Esophagus mucosa (tissue), 1 donor: ENCODE data around the gene PSEN1. TPM values are rescaled to one million over a fixed set of nuclear protein-coding genes. Genes with fewer than 3 reads are reported as not detected.

ENCODE experiments used
- ATAC-seq: fragments of 200-7000 bp; cut with Tn5 transposase; one replicate; pipeline ENCODE4 v1.9.1; 2020
- total RNA-seq: library from RNA; stranded (reverse); gene quantifications from one replicate; pipeline ENCODE4 v1.2.4, GENCODE V29; 2023
- donor health status: DM: yes; HTN: yes; CAD: no.

PSEN1 gene
- total RNA-seq, 1 donor from 2014 or later = 48.3 TPM

DNA sequence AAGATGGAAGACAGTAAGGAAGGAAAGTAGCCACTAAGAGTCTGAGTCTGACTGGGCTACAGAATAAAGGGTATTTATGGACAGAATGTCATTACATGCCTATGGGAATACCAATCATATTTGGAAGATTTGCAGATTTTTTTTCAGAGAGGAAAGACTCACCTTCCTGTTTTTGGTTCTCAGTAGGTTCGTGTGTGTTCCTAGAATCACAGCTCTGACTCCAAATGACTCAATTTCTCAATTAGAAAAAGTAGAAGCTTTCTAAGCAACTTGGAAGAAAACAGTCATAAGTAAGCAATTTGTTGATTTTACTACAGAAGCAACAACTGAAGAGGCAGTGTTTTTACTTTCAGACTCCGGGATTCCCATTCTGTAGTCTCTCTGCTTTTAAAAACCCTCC, 85.6 kb downstream of the PSEN1 start:
- no peak for ATAC-seq

DNA sequence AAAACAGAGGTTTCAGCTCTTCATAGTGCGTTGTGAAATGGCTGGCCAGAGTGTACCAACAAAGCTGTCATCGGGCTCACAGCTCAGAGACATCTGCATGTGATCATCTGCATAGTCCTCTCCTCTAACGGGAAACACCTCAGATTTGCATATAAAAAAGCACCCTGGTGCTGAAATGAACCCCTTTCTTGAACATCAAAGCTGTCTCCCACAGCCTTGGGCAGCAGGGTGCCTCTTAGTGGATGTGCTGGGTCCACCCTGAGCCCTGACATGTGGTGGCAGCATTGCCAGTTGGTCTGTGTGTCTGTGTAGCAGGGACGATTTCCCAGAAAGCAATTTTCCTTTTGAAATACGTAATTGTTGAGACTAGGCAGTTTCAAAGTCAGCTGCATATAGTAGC, 86.7 kb downstream of the PSEN1 start:
- peak; percentile 10 for ATAC-seq

- no peak for ATAC-seq
Observed at GRCh38 chr14:73225496-73225895, 89.2 kb downstream of the PSEN1 start.

DNA sequence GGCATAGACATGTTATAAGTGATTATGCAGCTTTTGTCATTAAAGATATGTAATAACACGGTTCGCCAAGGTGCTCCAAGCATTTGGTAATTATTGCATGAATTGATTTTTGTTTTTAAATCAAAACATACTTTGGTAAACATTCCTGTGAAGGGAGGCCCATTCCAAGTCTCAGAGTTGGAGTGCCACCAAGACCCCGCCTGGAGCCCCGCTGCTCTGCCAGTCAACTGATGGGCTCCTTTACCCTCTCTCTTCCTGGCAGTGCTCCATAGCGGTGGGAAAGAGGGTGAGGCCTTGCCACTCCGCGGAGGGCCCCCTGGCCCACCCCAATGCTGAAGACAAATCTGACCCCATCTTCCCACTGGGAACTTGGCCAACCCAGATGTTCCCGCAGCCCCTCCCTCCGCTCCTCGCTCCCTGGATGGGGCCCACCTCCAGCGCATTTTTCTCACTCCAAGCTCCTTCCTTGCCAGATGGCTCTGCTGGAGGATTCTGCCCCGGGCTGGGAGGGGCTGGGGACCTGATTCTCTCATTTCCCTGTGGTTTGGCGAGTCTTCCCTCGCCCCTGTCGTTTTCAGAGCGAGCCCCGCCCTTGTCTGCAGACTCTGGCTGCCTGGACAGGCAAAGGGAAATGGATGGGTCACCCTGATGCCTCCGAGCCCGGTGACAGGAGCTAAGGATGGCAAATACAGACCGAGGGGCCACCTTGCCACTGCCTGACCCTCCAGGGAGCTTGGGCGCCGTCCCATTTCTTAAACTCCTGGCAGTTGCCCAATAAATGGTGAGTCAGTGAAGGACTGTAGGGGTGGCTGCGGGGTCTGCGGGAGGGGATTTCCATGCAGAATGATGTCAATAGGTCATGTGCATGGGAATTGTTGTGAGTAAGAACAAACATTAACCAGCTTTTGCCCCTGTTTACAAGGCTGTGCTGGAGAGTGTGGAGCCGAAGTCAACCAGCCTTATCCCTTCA, 91.8 kb downstream of the PSEN1 start:
- ATAC-seq = peak; percentile 12

DNA sequence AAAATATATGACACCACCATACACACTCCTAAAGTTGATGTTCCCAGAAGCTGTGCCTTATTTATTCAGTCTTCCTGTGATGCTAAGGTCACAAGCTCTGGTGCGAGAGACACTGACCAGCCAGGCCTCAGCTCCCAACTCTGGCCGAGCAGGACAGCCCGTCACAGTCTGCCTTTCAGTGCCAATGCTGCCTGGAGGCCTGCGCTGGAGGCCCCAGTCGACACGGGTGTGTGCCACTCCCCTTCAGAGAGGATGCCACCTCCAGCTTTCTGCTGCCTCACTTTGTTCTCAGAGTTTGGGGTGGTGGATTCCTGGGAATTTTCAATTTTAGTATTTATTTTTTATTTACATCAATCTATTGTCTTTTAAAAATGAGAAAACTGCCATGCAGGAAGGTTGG, 93.7 kb downstream of the PSEN1 start:
- no peak for ATAC-seq

- peak; percentile 16 for ATAC-seq
Observed at GRCh38 chr14:73231981-73232851, 95.9 kb downstream of the PSEN1 start.

DNA sequence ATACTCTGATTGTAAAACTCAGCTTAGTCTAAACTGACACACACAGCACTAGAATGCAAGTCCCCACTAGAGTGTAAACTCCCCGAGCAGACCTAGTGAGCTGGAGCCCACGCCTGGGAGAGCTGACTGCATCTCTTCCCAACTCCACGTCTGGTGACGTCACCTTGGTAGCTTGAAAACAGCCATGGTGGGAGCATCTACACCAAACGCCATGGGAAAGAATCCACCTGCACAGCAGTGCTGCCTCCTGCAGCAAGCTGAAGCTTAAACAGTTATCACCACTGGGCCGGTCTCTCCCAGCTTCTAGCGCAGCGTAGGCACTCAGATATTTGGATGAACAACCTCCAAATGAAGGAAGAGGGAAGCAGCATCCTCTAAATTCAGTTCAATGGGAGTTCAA, 96.7 kb downstream of the PSEN1 start:
- no peak for ATAC-seq

DNA sequence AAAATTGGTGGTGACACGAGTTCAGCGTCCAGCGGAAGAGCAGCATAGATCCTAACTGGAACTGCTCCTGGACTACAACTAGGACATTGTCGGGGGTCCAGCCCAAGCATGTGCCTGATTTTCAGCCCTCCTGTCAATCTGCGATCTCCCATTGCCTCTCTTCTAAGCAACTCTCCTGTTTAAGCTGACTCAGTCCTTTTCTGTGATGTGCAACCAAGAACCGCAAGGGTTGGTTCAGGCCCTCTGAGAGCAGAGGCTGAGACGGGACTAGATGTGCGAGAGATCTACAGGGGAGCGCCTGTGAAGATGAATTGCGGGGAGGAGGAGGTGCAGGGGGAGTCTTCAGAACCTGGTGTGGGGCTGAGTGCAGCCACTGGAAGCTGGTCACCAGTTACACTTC, 97.3 kb downstream of the PSEN1 start:
- no peak for ATAC-seq

DNA sequence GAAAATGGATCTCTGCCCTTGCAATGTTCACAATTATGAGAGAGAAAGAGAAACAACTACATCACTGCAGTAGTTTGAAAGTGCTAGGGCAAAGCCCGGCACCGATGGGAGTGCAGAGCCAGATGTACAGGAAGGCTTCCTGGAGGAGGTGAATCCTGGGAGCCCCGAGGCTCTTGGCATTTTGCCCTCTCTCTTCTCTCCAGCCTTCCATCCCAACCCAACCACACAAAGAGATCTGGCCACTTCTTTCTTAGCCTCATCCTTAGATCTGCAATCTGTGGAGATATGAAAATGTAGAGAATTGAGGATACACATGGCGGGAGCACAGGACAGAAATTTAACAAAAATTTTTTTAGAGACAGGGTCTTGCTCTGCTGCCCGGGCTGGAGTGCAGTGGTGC, 97.7 kb downstream of the PSEN1 start:
- ATAC-seq = no peak

DNA sequence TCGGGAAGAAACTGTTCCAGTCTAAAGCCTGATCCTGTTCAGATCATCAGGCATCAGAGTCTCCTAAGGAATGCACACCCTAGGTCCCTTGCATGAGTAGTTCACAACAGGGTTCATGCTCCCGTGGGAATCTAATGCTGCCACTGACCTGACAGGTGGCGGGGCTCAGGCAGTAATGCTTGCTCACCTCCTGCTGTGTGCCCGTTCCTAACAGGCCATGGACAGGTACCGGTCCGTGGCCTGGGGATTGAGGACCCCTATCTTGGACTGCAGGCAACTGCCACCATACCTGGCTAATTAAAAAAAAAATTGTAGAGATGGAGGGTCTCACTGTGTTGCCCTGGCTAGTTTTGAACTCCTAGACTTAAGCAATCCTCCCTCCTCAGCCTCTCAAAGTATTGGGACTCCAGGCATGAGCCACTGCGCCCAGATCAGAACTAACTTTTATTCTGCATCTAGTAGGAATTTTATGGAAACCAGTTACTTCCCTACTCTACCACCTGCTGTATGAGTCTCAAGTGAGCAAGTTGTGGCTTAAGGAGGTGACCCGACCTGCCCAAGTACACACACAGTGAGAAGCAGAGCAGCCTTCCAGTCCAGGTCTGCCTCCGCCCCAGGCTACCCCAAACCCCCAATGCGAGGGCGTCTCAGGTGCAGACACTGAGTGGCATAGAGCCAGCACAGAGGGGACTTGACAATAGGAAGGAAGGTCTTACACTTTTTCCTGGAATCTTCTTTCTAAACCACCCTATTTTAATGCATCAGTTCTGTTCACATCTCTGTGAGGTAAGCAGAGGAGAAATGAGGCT, 98.5 kb downstream of the PSEN1 start:
- no peak for ATAC-seq

GRCh38 chr14:73235531-73236155, 99.3 kb downstream of the PSEN1 start:
- ATAC-seq = no peak

- ATAC-seq = no peak
Observed at GRCh38 chr14:73236157-73236556, 99.8 kb downstream of the PSEN1 start.

GRCh38 chr14:73236752-73237218, 100.5 kb downstream of the PSEN1 start:
- no peak for ATAC-seq

GRCh38 chr14:73237219-73237785, 101.0 kb downstream of the PSEN1 start, which contains the start of gene PAPLN:
PAPLN (plus strand) TSS chr14:73237506; CDS start chr14:73239779, 2,273 bp downstream.
- peak; percentile 39 for ATAC-seq

DNA sequence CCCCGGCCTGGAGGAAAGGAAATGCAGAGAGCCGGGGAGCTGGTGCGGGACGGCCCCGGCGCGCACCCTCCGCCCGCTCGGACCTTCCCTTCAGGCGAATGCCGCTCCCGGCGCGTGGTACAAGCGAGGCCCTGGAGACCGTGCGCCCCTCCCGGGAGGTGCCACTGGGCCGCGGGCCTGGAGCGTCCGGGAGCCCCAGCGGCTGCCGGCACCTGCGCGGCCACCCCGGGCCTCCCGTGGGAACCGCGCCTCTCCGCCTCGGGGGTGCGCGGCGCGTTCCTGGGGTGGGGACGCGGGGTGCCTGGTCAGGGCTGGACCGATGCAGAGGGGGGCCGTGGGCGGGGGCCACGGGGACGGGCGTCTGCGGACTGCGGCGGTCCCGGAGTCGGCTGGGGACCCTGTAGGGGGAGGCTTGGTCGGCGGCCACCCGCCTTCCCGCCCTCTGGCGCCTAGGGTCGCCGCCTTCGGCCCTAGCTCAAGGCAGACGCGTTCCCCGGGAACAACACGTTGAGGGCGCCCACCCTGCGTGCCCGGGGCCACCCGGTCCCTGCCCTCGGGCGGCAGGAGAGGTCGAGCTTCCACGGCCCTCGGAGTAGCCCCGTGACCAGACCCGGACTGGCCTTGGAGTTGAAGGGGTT, 101.6 kb downstream of the PSEN1 start:
- ATAC-seq = peak; percentile 4

DNA sequence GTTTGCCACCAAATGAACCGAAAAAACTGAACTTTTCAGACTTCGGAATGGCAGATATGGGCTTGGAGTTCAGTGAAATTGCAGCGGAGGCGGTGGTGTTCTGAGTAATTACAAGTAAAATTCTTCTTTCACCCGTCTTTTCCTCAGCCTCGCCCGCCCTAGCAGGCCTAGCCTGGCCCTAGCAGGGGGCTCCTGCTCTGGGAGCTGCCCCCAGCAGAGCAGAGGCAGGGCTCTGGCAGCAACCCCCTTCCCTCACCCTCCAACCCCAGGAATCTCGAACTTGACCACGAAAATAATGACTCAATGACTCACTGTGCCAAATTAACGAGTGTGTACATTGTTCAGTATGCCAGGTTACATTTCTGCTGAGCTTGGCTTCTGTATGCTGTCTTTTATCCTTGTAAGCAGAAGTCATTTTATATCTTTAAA, 102.1 kb downstream of the PSEN1 start:
- ATAC-seq = peak; percentile 37

GRCh38 chr14:73238941-73239340, 102.6 kb downstream of the PSEN1 start:
- ATAC-seq = peak; percentile 26

DNA sequence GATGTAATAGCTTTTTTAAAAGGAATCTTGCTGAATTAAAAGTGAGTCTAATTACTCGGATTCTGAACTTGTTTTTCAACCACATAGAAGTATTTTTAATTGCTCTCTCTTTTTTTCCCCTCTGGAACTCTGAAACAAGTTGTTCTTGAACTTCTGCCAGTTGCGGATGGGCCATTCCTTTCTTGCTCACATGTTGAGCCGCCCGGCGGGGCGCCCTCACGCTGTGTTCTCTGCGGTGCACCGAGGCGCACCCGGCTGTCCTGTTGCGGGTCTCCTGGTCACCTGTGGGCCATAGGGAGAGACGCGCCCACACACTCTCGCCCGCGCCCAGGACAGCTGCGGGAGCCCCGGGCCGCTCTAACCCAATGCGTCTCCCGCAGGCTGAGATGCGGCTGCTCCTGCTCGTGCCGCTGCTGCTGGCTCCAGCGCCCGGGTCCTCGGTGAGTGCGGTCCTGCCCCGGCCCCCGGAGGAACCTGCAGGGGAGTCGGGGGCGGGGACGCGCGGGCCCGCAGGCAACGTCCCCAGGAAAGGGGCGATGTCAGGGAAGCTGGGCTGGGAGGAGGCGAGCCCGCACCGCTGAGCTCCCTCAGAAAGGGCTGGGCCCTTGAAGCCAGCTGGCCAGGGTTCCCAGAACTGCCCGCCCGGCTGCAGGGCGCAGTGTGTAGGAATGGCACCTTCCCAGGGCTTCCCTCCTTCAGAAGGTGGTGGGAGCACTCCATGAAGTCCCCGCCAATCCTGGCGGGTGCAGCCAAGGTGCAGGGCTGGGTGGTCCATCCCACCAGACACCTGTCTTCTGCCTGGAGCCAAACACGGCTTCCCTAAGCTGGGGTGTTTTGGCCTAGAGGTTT, 103.3 kb downstream of the PSEN1 start:
- no peak for ATAC-seq

DNA sequence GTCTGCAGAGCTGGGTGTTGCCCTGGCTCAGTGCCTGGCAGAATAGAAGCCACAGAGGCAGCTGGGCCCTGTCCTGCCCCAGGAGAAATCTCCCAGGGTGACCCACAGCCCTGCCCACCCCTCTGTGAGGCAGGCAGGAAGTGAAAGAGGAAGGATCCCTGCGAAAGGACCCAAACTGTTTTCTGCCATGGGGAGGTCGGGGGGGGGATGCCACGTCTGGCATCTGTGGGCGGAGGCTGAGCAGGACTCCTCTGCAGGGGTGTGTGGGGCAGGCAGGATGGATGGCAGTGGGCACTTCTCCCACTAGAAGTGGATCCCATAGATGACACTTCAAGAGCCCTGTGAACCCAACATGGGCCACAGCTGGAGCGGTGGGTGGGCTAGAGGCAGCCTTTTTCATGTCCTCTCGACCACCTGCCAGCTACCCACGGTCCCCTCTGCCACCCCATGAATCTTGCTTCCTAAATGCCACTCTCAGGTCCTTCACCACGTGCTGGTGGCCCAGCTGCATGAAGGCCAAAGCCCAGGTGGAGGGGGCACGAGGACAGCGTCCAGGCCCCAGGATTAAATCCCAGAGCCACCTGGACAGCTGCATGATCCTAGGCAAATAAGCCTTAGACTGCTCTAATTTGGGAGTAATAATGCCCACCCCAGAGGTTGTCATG, 104.6 kb downstream of the PSEN1 start:
- ATAC-seq = no peak
